Hematopoietic multipotent progenitor cell treated with erythropoietin and hydrocortisone succinate and interleukin-3 and kit ligand, for 17 days (in vitro differentiated cells): Measurements from ENCODE around the gene GOLIM4.
"Not testable (repeated sequence)": the region's sequence is repeated elsewhere in the genome, so short reads cannot be mapped to it uniquely, and the experiment has no call there.

Experiments
- DNase-seq: peaks from one replicate; pipeline ENCODE4 v3.0.0-alpha.2; 2015; ENCODE audit warnings: low spot score

The GOLIM4 gene

DNA sequence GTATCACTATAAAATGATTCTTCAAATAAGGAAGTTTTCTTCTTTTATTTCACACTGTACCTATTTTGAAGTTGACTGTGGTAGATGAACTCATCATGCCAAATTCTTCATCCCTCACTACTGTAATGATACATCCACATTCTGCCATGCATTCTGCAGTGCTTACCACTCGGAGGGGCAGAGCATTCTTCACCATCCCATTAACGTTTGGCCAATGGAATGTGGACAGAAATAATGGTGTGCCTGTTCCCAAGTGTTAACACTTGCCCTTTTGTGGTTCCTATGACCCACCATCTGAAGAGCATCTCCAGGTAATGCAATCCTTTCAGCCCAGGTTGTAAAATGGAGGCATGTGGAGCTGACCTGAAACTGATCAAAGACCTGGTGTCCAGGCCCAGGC, 18.6 kb downstream of the GOLIM4 start:
- DNase-seq = no peak

DNA sequence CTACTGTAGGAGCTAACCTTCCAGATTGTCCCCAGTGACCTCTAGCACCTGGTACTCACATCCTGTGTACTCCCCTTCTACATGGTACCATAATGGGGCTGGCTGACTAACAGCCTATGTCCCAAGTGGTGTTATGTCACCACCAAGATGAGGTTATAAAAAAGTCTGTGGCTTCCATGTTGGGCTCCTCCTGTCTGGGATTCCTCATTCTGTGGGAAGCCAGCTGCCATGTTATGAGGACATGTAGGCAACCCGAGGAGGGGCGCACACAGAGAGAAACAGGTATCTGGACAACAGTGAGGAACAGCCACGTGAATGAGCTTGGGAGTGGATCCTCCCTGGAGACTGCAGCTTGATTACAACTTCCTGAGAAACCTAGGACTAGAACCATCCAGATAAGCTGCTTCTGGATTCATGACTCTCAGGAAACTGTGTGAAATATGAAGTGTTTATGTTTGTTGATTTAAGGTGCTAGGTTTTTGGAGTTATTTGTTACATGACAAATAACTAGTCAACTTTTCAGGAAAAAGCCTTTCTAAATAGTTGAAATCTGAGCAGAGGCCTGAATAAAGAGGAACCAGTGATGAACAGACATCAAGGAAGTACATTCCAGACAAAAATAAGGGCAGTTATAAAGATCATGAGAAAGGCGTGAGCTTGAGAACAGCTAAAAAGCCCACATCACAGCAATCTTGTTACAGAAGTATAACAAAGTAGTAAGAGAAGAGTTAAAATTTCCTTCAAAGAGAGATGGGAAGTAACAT, 21.7 kb downstream of the GOLIM4 start:
- DNase-seq = no peak

DNA sequence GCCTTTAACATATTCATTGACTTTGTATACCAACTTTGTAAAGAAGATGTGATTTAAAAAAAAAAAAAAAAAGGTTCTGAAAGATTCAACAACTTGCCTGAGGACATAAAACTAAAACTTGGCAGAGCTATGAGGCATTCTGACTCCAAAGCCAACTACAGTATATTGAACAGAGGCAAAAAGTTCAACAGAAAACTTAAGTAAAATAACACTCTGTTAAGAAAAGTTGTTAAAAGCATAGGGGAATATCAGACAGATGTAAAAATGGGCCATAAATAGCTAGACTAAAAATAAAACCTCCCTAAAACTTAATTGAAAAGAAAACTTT, 23.4 kb downstream of the GOLIM4 start:
- no peak for DNase-seq

- no peak for DNase-seq
Observed at GRCh38 chr3:168071591-168072322, 24.0 kb downstream of the GOLIM4 start.

GRCh38 chr3:168070919-168071318, 24.8 kb downstream of the GOLIM4 start:
- no peak for DNase-seq

GRCh38 chr3:168068346-168068745, 27.4 kb downstream of the GOLIM4 start:
- DNase-seq = no peak

- DNase-seq = no peak
Observed at GRCh38 chr3:168066882-168067281, 28.8 kb downstream of the GOLIM4 start.

GRCh38 chr3:168065569-168065968, 30.2 kb downstream of the GOLIM4 start:
- DNase-seq = no peak

DNA sequence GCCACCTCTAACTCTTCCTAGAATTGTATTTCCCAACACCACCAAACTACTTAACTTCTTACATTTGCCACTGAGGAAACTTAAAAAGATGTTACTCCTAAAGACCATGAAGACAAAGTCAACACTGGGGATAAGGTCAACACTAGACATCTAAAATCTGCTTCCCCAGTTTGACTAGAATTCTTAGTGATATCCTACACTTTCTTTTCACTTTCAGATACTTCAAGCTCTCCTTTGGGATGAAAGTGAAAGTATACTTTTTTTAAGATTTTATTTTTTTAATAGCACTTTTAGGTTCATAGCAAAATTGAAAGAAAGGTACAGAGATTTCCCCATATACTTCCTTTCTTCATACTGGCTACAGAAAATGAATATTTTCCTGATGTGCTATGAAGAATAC, 32.6 kb downstream of the GOLIM4 start:
- no peak for DNase-seq

GRCh38 chr3:168062679-168063078, 33.0 kb downstream of the GOLIM4 start:
- DNase-seq = no peak

- DNase-seq = no peak
Observed at GRCh38 chr3:168061332-168061996, 34.3 kb downstream of the GOLIM4 start.

- no peak for DNase-seq
Observed at GRCh38 chr3:168060317-168060716, 35.4 kb downstream of the GOLIM4 start.

GRCh38 chr3:168058481-168058880, 37.2 kb downstream of the GOLIM4 start:
- DNase-seq = no peak

DNA sequence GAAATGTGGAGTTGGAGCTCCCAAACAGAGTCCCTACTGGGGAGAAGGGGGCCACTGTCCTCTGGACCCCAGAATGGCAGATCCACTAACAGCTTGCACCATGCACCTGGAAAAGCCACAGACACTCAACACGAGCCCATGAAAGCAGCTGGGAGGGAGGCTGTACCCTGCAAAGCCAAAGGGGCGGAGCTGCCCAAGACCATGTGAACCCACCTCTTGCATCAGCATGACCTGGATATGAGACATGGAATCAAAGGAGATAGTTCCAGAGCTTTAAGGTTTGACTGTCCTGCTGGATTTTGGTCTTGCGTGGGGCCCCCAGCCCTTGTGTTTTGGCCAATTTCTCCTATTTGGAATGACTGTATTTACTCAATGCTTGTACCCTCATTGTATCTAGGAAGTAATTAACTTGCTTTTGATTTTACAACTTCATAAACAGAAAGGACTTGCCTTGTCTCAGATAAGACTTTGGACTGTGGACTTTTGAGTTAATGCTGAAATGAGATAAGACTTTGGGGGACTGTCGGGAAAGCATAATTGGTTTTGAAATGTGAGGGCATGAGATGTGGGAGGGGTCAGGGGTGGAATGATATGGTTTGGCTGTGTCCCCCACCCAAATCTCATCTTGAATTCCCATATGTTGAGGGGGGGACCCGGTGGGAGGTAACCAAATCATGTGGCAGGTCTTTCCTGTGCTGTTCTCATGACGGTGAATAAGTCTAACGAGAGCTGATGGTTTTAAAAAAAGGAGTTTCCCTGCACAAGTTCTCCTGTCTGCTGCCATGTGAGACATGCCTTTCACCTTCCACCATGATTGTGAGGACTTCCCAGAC, 39.1 kb downstream of the GOLIM4 start:
- not testable (repeated sequence) for DNase-seq

DNA sequence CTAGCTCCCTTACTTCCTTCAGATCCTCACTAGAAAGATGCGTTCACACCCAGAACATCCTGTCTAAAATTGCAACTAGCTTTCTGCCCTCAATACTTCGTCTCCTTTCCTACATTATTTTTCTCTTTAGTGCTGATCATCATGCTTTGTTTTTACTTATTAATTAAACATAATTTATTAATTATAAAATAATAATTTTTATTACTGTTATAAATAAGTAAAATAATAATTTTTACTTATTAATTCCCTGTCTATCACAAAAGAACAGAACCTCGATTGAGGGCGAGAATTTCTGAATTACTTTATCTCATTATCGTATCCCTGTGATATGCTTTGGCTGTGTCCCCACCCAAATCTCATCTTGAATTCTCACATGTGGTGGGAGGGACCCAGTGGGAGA, 41.3 kb downstream of the GOLIM4 start:
- no peak for DNase-seq

DNA sequence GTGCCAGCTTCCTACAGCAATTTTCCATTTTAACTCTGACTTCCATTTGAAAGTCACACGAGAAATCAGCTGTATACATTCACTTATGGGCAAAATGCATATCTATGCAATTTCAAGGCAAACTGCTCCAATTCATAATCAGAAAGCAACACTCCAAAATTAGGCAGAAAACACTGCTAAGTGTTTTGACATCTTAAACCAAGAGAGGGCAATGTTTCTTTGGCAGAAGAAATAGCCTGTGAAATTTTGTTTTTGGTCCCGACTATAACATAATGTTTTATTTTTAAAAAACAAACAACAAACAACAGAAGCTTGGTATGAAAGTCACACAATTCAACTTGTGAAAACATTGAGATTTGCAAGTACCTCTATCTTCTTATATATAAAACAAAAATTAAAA, 42.6 kb downstream of the GOLIM4 start:
- no peak for DNase-seq

DNA sequence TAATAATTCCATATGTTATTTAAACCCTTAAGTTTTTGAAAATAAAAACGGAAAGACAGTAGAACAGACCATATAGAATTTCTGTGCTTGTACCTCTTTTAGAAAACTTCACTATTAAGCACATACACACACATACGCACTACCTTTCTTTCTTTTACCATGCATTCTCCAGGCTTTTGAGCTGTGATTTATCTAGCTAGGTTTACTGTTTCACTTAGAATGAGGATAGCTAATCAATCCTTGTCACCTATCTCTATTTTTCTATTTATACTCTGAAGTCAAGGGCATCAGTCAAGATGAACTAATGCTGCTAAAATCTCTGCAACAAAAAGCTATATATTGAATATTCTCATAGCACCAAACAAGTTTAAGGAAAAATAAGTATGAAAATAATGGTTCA, 43.2 kb downstream of the GOLIM4 start:
- DNase-seq = no peak

DNA sequence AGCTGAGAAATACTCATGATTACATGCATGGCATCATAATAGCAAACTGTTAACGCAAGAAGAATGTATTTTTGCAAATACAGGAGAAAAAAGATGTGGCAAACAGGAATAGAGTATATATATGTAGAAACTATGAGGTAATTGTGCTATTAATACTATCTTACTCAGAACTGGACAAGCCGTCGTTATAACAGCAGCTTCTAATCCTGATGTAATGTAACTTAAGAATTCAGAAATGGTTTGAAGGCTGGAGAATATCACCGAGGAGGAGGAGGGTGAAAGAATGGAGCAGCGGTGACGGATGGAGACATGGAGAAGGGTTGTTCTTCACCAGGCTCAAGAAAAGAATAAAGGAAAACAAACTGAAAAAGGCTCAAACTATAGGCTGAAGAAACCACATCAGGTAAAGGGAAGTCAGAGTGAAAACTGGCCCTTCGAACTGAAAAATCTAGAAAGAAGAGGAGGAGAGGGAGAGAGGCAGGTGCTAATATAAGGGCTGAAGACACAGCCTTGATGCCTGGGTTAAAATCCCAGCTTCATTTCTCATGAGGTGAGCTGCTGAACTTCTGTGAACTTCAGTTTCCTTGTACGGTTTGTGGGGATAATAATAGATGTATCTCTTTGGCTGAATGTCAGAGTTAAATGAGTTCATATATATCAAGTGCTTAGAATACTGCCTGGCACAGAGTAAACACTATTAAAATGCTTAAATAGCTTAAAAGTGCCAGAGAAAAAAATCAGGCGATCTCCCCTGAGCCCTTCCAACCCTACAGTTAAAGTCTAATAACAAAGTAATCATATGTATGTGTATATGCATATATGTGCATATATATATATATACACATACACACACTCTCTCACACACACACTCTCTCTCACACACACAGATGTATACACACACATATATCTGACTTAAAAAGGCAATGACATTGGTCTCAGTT, 43.9 kb downstream of the GOLIM4 start:
- no peak for DNase-seq

- DNase-seq = no peak
Observed at GRCh38 chr3:168051070-168051469, 44.7 kb downstream of the GOLIM4 start.

DNA sequence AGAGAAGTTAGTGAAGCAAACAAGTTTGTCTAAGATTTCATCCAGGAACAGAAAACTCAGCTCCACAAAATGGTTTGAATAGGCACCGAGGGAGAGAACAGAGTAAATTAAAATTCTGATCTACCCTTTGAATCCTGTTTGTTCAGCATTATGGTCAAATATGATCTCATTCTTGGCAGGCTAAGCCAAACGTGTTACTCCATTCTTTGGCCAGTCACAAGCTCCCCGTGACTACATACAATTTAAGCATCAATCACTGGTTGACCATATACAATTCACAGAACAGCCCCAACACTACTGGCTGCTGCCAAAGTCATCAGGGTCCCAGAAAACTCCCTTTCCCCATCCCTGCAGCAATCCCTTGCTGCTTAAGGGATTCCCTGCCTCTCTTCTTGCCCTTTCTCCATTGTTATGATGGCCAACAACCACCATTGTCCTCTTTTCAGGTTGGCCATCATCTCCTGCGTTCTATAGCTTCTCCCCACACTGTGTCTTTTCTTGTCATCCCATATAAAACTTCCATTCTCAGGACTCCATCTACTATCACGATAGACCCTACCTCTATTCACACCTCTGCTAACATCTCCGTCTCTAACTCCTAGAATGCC, 46.3 kb downstream of the GOLIM4 start:
- no peak for DNase-seq
